HepG2 (cell line): Measurements from ENCODE around the gene ANO2. TPM values are rescaled to one million over a fixed set of nuclear protein-coding genes. Genes with fewer than 3 reads are reported as not detected.

Experiments
- ATAC-seq: fragments of 200-7000 bp; cut with Tn5 transposase; 3 replicates; pipeline ENCODE4 v1.9.1; 2020; ENCODE audit warnings: mild to moderate bottlenecking, moderate library complexity
- BruUV-seq: library from RNA; stranded (reverse); fragments of 400-500 nt; replicated peaks from 2 replicates; lab custom pipeline; 2021; lab: Mats Ljungman, UMichigan
- CTCF ChIA-PET: fragments of 300-600 bp; formaldehyde crosslinking; extraction: SDS; loops from one replicate; lab custom pipeline; 2021; ENCODE audit warnings: low total read pairs, inconsistent platforms, low intra/inter-chr PET ratio; lab: Yijun Ruan, JAX
- POLR2A ChIA-PET: fragments of 350-600 bp; sonication (Branson Sonifier 250); formaldehyde crosslinking; loops from one replicate; lab custom pipeline; 2020; ENCODE audit warnings: antibody characterized with exemption, inconsistent platforms; lab: Yijun Ruan, JAX
- DNase-seq: peaks from one replicate; pipeline ENCODE4 v3.0.0-alpha.2; 2015; ENCODE audit warnings: low spot score
- FAIRE-seq: peaks from 3 replicates; lab custom pipeline; 2011; peaks lifted over from hg19 to GRCh38; lab: Jason Lieb, UNC
- H2AFZ ChIP-seq: one replicate; pipeline ENCODE4 v1.6.1; 2011; ENCODE audit warnings: low read length, inconsistent platforms
- H3K27ac ChIP-seq: fragments of 300-600 bp; 3 replicates; pipeline ENCODE4 v1.8.0; 2011; ENCODE audit warnings: mixed run types, mild to moderate bottlenecking, mixed read lengths, low read length, inconsistent platforms; ENCODE audit not compliant: insufficient read depth; ENCODE audit errors: extremely low read length
- H3K27me3 ChIP-seq, 2 experiments: fragments of 200-600 bp in 1 of 2; 2 replicates in 1 of 2; 3 replicates in 1 of 2; pipeline versions ENCODE4 v1.6.0 to v1.8.0; 2011; ENCODE audit warnings: low read length in 2 of 2, mild to moderate bottlenecking in 2 of 2, moderate library complexity in 2 of 2, inconsistent platforms in 1 of 2; ENCODE audit not compliant: insufficient read depth in 2 of 2, control insufficient read depth in 1 of 2
- H3K36me3 ChIP-seq, 2 experiments: fragments of 200-600 bp in 1 of 2; replicated peaks in 1 of 2; 2 replicates in 1 of 2; 3 replicates in 1 of 2; pipeline versions ENCODE4 v1.5.1 to v1.8.0; 2011; ENCODE audit warnings: low read length in 2 of 2, inconsistent platforms in 1 of 2; ENCODE audit not compliant: insufficient read depth in 2 of 2, control insufficient read depth in 1 of 2
- H3K4me1 ChIP-seq: 2 replicates; pipeline ENCODE4 v1.5.1; 2012; ENCODE audit warnings: low read length, inconsistent platforms; ENCODE audit not compliant: insufficient read depth
- H3K4me2 ChIP-seq: 2 replicates; pipeline ENCODE4 v1.6.0; 2011; ENCODE audit warnings: low read depth, low read length, inconsistent platforms
- H3K4me3 ChIP-seq, 3 experiments: fragments of 200-600 bp in 1 of 3; sonication (generic), shearing (Covaris generic) in 1 of 3; replicated peaks in 1 of 3; 2 replicates each; pipeline ENCODE4 v1.5.1; 2011 to 2016; ENCODE audit warnings: low read length in 3 of 3, inconsistent platforms in 2 of 3, low read depth in 2 of 3, mild to moderate bottlenecking in 2 of 3, control low read depth in 1 of 3, mixed read lengths in 1 of 3; ENCODE audit not compliant: insufficient read depth in 1 of 3
- H3K79me2 ChIP-seq: one replicate; pipeline ENCODE4 v1.6.1; 2011; ENCODE audit warnings: low read length, inconsistent platforms; ENCODE audit not compliant: insufficient read depth
- H3K9ac ChIP-seq: 2 replicates; pipeline ENCODE4 v1.6.0; 2011; ENCODE audit warnings: mild to moderate bottlenecking, low read depth, low read length, inconsistent platforms; ENCODE audit not compliant: insufficient read depth
- H3K9me3 ChIP-seq: 2 replicates; pipeline ENCODE4 v1.5.1; 2012; ENCODE audit warnings: mild to moderate bottlenecking, low read length
- H4K20me1 ChIP-seq: 2 replicates; pipeline ENCODE4 v1.6.0; 2011; ENCODE audit warnings: inconsistent platforms, mild to moderate bottlenecking, low read length, moderate library complexity; ENCODE audit not compliant: insufficient read depth
- AGO1 ChIP-seq: fragments of 200-400 bp; formaldehyde crosslinking; IDR thresholded peaks from 2 replicates; pipeline ENCODE4 v1.6.1; 2017; ENCODE audit warnings: mild to moderate bottlenecking, low read depth, low read length, moderate library complexity; ENCODE audit not compliant: poor library complexity, severe bottlenecking
- ATAD3A ChIP-seq: sonication (generic); formaldehyde crosslinking; IDR thresholded peaks from 2 replicates; pipeline ENCODE4 v1.4.0; 2020; ENCODE audit warnings: missing genetic modification reagents
- CCDC6 ChIP-seq: sonication (generic); formaldehyde crosslinking; IDR thresholded peaks from 2 replicates; pipeline ENCODE4 v1.8.1; 2022; ENCODE audit warnings: mild to moderate bottlenecking, missing genetic modification reagents, moderate library complexity
- HIC2 ChIP-seq: sonication (generic); formaldehyde crosslinking; IDR thresholded peaks from 2 replicates; pipeline ENCODE4 v1.9.0; 2022; ENCODE audit warnings: low read depth, missing genetic modification reagents
- MEF2D ChIP-seq: sonication (generic); formaldehyde crosslinking; IDR thresholded peaks from 2 replicates; pipeline ENCODE4 v1.5.1; 2020; ENCODE audit warnings: mild to moderate bottlenecking, missing genetic modification reagents
- MXI1 ChIP-seq: IDR thresholded peaks from 3 replicates; pipeline ENCODE4 v1.6.1; 2012; ENCODE audit warnings: low read depth, low read length, inconsistent platforms, borderline replicate concordance
- PCBP1 ChIP-seq: fragments of 200-400 bp; formaldehyde crosslinking; IDR thresholded peaks from 2 replicates; pipeline ENCODE4 v1.6.1; 2017; ENCODE audit warnings: mild to moderate bottlenecking, low read depth, low read length, borderline replicate concordance
- RORA ChIP-seq: sonication (generic); formaldehyde crosslinking; IDR thresholded peaks from 2 replicates; pipeline ENCODE4 v1.5.0; 2020; ENCODE audit warnings: mild to moderate bottlenecking, missing genetic modification reagents, moderate library complexity
- SETDB1 ChIP-seq: sonication (generic); formaldehyde crosslinking; IDR thresholded peaks from 2 replicates; pipeline ENCODE4 v1.5.1; 2020; ENCODE audit warnings: missing genetic modification reagents, mild to moderate bottlenecking, borderline replicate concordance
- TEAD2 ChIP-seq: sonication (generic); formaldehyde crosslinking; IDR thresholded peaks from 2 replicates; pipeline ENCODE4 v1.9.0; 2021; ENCODE audit warnings: missing genetic modification reagents
- ZBTB14 ChIP-seq: sonication (generic); formaldehyde crosslinking; IDR thresholded peaks from 2 replicates; pipeline ENCODE4 v1.4.0; 2020; ENCODE audit warnings: missing genetic modification reagents
- ZIK1 ChIP-seq: sonication (generic); formaldehyde crosslinking; IDR thresholded peaks from 2 replicates; pipeline ENCODE4 v1.5.0; 2020; ENCODE audit warnings: mild to moderate bottlenecking, low read depth, missing genetic modification reagents, borderline replicate concordance
- ZNF629 ChIP-seq: sonication (generic); formaldehyde crosslinking; conservative IDR thresholded peaks from 2 replicates; pipeline ENCODE4 v1.5.0; 2020; ENCODE audit warnings: missing genetic modification reagents
- ZNF75D ChIP-seq: sonication (generic); formaldehyde crosslinking; IDR thresholded peaks from 2 replicates; pipeline ENCODE4 v1.8.1; 2023; ENCODE audit warnings: missing genetic modification reagents, mild to moderate bottlenecking, borderline replicate concordance
- ZNF776 ChIP-seq: sonication (generic); formaldehyde crosslinking; IDR thresholded peaks from 2 replicates; pipeline ENCODE4 v1.4.0; 2020; ENCODE audit warnings: mild to moderate bottlenecking, missing genetic modification reagents
- ZZZ3 ChIP-seq: sonication (generic); formaldehyde crosslinking; IDR thresholded peaks from 2 replicates; pipeline ENCODE4 v1.4.0; 2020; ENCODE audit warnings: missing genetic modification reagents, mild to moderate bottlenecking, borderline replicate concordance
- WGBS: methylation state at CpG from one replicate; pipeline ENCODE4 v1.1.6; 2017; ENCODE audit warnings: low lambda C conversion rate; 5-methylcytosine and 5-hydroxymethylcytosine counted together
- in situ Hi-C: cut with HindIII; loops from 2 replicates; pipeline ENCODE4 v1.10.0; 2017; ENCODE audit warnings: low pct_unique_long_range_greater_than_20kb; ENCODE audit not compliant: extremely low pct_ligation_motif_present
- intact Hi-C: fragments of 100-400 bp; cut with micrococcal nuclease; formaldehyde crosslinking; loops from one replicate; pipeline ENCODE4 v1.10.0; 2022; ENCODE audit not compliant: unreplicated experiment
- polyA plus RNA-seq, 8 experiments: library from polyadenylated mRNA; depleted of rRNA in 3 of 8; stranded (reverse) in 7 of 8; unstranded in 1 of 8; fragments of >200 nt; fragmentation: Illumina TruSeq in 4 of 8; extraction: Trizol in 4 of 8; gene quantifications; 2 replicates each; pipeline versions ENCODE4 v1.2.1 to v1.2.3, GENCODE V29; 2011 to 2016; ENCODE audit warnings: low read depth in 4 of 8, missing spikeins in 1 of 8, mixed read lengths in 1 of 8; ENCODE audit not compliant: insufficient read depth in 1 of 8
- total RNA-seq, 5 experiments: library from RNA; depleted of rRNA; stranded (reverse); fragments of >200 nt; fragmentation: Illumina TruSeq; extraction: Trizol; gene quantifications; 2 replicates each; pipeline ENCODE4 v1.2.3, GENCODE V29; 2016; ENCODE audit warnings: low read depth in 1 of 5
- TF ChIP-seq, protein P1 (sequence below): sonication (generic); formaldehyde crosslinking; IDR thresholded peaks from 2 replicates; pipeline ENCODE4 v1.8.1; 2023; ENCODE audit warnings: missing genetic modification reagents, inconsistent platforms, borderline replicate concordance

Gene ANO2
- total and polyA plus RNA-seq, 2 of the 13 experiments (the other 11 are each of a cell fraction or from before 2014, with no cell fraction given) = 0.18 TPM; not detected in 1

- TF ChIP-seq ZZZ3 (CRISPR knock-in tag) (no peak), CCDC6 (no peak), MXI1 (no peak)
- TF ChIP-seq, all 625 proteins: peak for 0
Measured at GRCh38 chr12:5523396-5524115, 421.5 kb downstream of the ANO2 start (continued).

- Histone ChIP-seq H3K79me2 (no peaks in the 10 kb centered on the region), H4K20me1 (no peaks in the 10 kb centered on the region), H3K4me1 (no peaks in the 10 kb centered on the region), H3K27ac (no peak overlapping the region), H3K36me3 (no peaks in the 10 kb centered on the region), H2AFZ (no peak overlapping the region), H3K9ac (no peak overlapping the region), H3K27me3 (0 out of 5 replicates have a peak, but pooled peaks cover 0 to 3% of the 10 kb centered on the region in 2 experiments), H3K4me3 (no peak overlapping the region), H3K4me2 (no peak overlapping the region), H3K9me3 (no peaks in the 10 kb centered on the region)
- CTCF ChIA-PET = no interaction called here
- no TSS peak for BruUV-seq
- POLR2A ChIA-PET = no interaction called here
- FAIRE-seq = no peak
- 34% methylated on average over 7 of the region's 11 CpGs for WGBS
- no peak for DNase-seq
- in situ Hi-C loops = no loop called here
- no peak for ATAC-seq
- intact Hi-C loops = loop anchor here (5.0 kb wide), 1 partner anchor 1745 kb away; no protein-coding TSS in a partner anchor
- TF ChIP-seq ZNF75D (no peak), ZIK1 (CRISPR knock-in tag) (no peak), AGO1 (no peak), ZBTB14 (no peak), MEF2D (no peak), RORA (no peak), HIC2 (CRISPR knock-in tag) (no peak), ZNF629 (no peak), PCBP1 (no peak), ZNF776 (CRISPR knock-in tag) (no peak), TEAD2 (no peak), ATAD3A (no peak), SETDB1 (CRISPR knock-in tag) (no peak)
- TF ChIP-seq, protein P1, sequence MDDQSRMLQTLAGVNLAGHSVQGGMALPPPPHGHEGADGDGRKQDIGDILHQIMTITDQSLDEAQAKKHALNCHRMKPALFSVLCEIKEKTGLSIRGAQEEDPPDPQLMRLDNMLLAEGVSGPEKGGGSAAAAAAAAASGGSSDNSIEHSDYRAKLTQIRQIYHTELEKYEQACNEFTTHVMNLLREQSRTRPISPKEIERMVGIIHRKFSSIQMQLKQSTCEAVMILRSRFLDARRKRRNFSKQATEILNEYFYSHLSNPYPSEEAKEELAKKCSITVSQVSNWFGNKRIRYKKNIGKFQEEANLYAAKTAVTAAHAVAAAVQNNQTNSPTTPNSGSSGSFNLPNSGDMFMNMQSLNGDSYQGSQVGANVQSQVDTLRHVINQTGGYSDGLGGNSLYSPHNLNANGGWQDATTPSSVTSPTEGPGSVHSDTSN (CRISPR knock-in tag) = no peak
Measured at GRCh38 chr12:5522432-5523335, 422.4 kb downstream of the ANO2 start.
